H1 (cell line): Measurements from ENCODE around the gene MAP3K6. TPM values are rescaled to one million over a fixed set of nuclear protein-coding genes. Genes with fewer than 3 reads are reported as not detected.

Experiments
- CTCF ChIA-PET: fragments of 300-600 bp; sonication (Branson Sonifier 250); formaldehyde crosslinking; loops from one replicate; lab custom pipeline; 2021; ENCODE audit not compliant: partially characterized antibody; lab: Charles Lee
- POLR2A ChIA-PET: fragments of 300-600 bp; sonication (Branson Sonifier 250); formaldehyde crosslinking; loops from one replicate; lab custom pipeline; 2021; ENCODE audit warnings: inconsistent platforms; ENCODE audit not compliant: partially characterized antibody; lab: Charles Lee
- DNase-seq, 2 experiments: peaks; one replicate each; pipeline versions ENCODE4 v3.0.0 to v3.0.0-alpha.2; 2010 to 2022; ENCODE audit warnings: low spot score in 2 of 2, low read depth in 1 of 2, mixed read lengths in 1 of 2
- FAIRE-seq: peaks from 2 replicates; lab custom pipeline; 2011; peaks lifted over from hg19 to GRCh38; lab: Jason Lieb, UNC
- H2AFZ ChIP-seq: 2 replicates; pipeline ENCODE4 v1.8.1; 2012; ENCODE audit warnings: low read length, inconsistent platforms
- H2AK5ac ChIP-seq: 2 replicates; pipeline ENCODE4 v1.6.1; 2013; ENCODE audit warnings: low read depth, low read length
- H2BK120ac ChIP-seq: replicated peaks from 2 replicates; pipeline ENCODE3; 2013; ENCODE audit warnings: low read depth, low read length, inconsistent platforms
- H2BK12ac ChIP-seq: 2 replicates; pipeline ENCODE4 v1.6.1; 2013; ENCODE audit warnings: low read depth, low read length
- H2BK15ac ChIP-seq: 2 replicates; pipeline ENCODE4 v1.6.1; 2013; ENCODE audit warnings: low read length
- H2BK20ac ChIP-seq: 2 replicates; pipeline ENCODE4 v1.6.1; 2013; ENCODE audit warnings: low read length
- H2BK5ac ChIP-seq: 2 replicates; pipeline ENCODE4 v1.6.1; 2013; ENCODE audit warnings: low read depth, low read length
- H3K14ac ChIP-seq: 2 replicates; pipeline ENCODE4 v1.6.1; 2013; ENCODE audit warnings: inconsistent platforms; ENCODE audit not compliant: insufficient read length
- H3K18ac ChIP-seq: 2 replicates; pipeline ENCODE4 v1.6.1; 2013; ENCODE audit warnings: low read length; ENCODE audit errors: extremely low read depth
- H3K23ac ChIP-seq: 2 replicates; pipeline ENCODE4 v1.6.1; 2013; ENCODE audit warnings: inconsistent platforms; ENCODE audit not compliant: insufficient read length
- H3K23me2 ChIP-seq: 2 replicates; pipeline ENCODE4 v1.6.1; 2013; ENCODE audit warnings: low read depth, low read length
- H3K27ac ChIP-seq: 2 replicates; pipeline ENCODE4 v1.6.1; 2011; ENCODE audit warnings: low read depth, low read length, inconsistent platforms
- H3K27me3 ChIP-seq, 4 experiments: replicated peaks in 1 of 4; 1 replicate in 1 of 4; 2 replicates in 3 of 4; pipeline versions ENCODE4 v1.6.1 to v1.8.1; 2011 to 2013; ENCODE audit warnings: low read length in 3 of 4, mild to moderate bottlenecking in 3 of 4, inconsistent platforms in 2 of 4, mixed read lengths in 2 of 4, moderate library complexity in 1 of 4; ENCODE audit not compliant: control insufficient read depth in 3 of 4, insufficient read depth in 3 of 4; ENCODE audit errors: extremely low read depth in 1 of 4
- H3K36me3 ChIP-seq, 4 experiments: 2 replicates each; pipeline versions ENCODE4 v1.6.1 to v1.8.1; 2011 to 2013; ENCODE audit warnings: mild to moderate bottlenecking in 4 of 4, low read length in 3 of 4, moderate library complexity in 2 of 4, control low read depth in 1 of 4, inconsistent platforms in 1 of 4; ENCODE audit not compliant: insufficient read depth in 4 of 4, control insufficient read depth in 2 of 4
- H3K4ac ChIP-seq: replicated peaks from 2 replicates; pipeline ENCODE3; 2013; ENCODE audit warnings: low read length, low read depth, mixed read lengths, inconsistent platforms; ENCODE audit not compliant: insufficient read length
- H3K4me1 ChIP-seq, 4 experiments: replicated peaks in 1 of 4; 1 replicate in 1 of 4; 2 replicates in 3 of 4; pipeline versions ENCODE4 v1.6.1 to v1.8.1; 2011 to 2013; ENCODE audit warnings: low read length in 3 of 4, inconsistent platforms in 2 of 4, mixed read lengths in 1 of 4; ENCODE audit not compliant: insufficient read depth in 4 of 4, control insufficient read depth in 3 of 4
- H3K4me2 ChIP-seq, 2 experiments: 2 replicates each; pipeline versions ENCODE4 v1.6.1 to v1.8.1; 2011 to 2013; ENCODE audit warnings: low read depth in 2 of 2, low read length in 2 of 2, control low read depth in 1 of 2, inconsistent platforms in 1 of 2, mild to moderate bottlenecking in 1 of 2; ENCODE audit not compliant: insufficient read depth in 1 of 2
- H3K4me3 ChIP-seq, 4 experiments: fragments of 200-600, 300-600 bp in 1 of 4; sonication (generic), shearing (Covaris generic), sonication (Bioruptor Twin) in 1 of 4; 2 replicates each; pipeline versions ENCODE4 v1.5.1 to v1.8.1; 2011 to 2016; ENCODE audit warnings: low read length in 4 of 4, low read depth in 3 of 4, control low read depth in 2 of 4, inconsistent platforms in 2 of 4, mild to moderate bottlenecking in 2 of 4, mixed read lengths in 1 of 4, moderate library complexity in 1 of 4; ENCODE audit not compliant: insufficient read depth in 2 of 4; ENCODE audit errors: extremely low read depth in 1 of 4
- H3K56ac ChIP-seq: replicated peaks from 2 replicates; pipeline ENCODE3; 2013; ENCODE audit warnings: low read depth, mild to moderate bottlenecking, mixed read lengths, low read length, inconsistent platforms; ENCODE audit not compliant: insufficient read length
- H3K79me1 ChIP-seq: 2 replicates; pipeline ENCODE4 v1.6.1; 2013; ENCODE audit warnings: low read depth, low read length, control low read depth
- H3K79me2 ChIP-seq, 2 experiments: 2 replicates each; pipeline versions ENCODE4 v1.6.1 to v1.8.1; 2012 to 2013; ENCODE audit warnings: low read length in 2 of 2, mild to moderate bottlenecking in 2 of 2, inconsistent platforms in 1 of 2; ENCODE audit not compliant: insufficient read depth in 2 of 2, control insufficient read depth in 1 of 2
- H3K9ac ChIP-seq, 4 experiments: replicated peaks in 1 of 4; 1 replicate in 1 of 4; 2 replicates in 3 of 4; pipeline versions ENCODE4 v1.6.1 to v1.8.1; 2011 to 2013; ENCODE audit warnings: low read depth in 3 of 4, low read length in 3 of 4, control low read depth in 2 of 4, mild to moderate bottlenecking in 2 of 4, moderate library complexity in 2 of 4, inconsistent platforms in 1 of 4; ENCODE audit errors: extremely low read depth in 1 of 4
- H3K9me3 ChIP-seq, 2 experiments: 2 replicates each; pipeline versions ENCODE4 v1.6.1 to v1.8.1; 2012 to 2013; ENCODE audit warnings: mild to moderate bottlenecking in 2 of 2, moderate library complexity in 2 of 2, control low read depth in 1 of 2, inconsistent platforms in 1 of 2, low read depth in 1 of 2, low read length in 1 of 2, mixed read lengths in 1 of 2; ENCODE audit not compliant: insufficient read depth in 2 of 2
- H4K20me1 ChIP-seq, 2 experiments: replicated peaks in 1 of 2; 2 replicates each; pipeline versions ENCODE3 to v1.8.1; 2011 to 2013; ENCODE audit warnings: inconsistent platforms in 2 of 2, low read length in 2 of 2, mild to moderate bottlenecking in 1 of 2; ENCODE audit not compliant: insufficient read depth in 2 of 2, control insufficient read depth in 1 of 2
- H4K5ac ChIP-seq: 2 replicates; pipeline ENCODE4 v1.6.1; 2013; ENCODE audit warnings: low read length, low read depth, mixed read lengths, inconsistent platforms; ENCODE audit not compliant: insufficient read length
- H4K8ac ChIP-seq: 2 replicates; pipeline ENCODE4 v1.8.0; 2013; ENCODE audit warnings: mild to moderate bottlenecking, moderate library complexity, low read length, inconsistent platforms; ENCODE audit not compliant: insufficient read depth; ENCODE audit errors: extremely low read depth
- H4K91ac ChIP-seq: replicated peaks from 2 replicates; pipeline ENCODE3; 2013; ENCODE audit warnings: low read length, mixed read lengths, inconsistent platforms; ENCODE audit not compliant: insufficient read length
- BACH1 ChIP-seq: IDR thresholded peaks from 2 replicates; pipeline ENCODE4 v1.6.1; 2012; ENCODE audit warnings: low read length, improper control_type of control experiment
- BCL11A ChIP-seq, 2 experiments: IDR thresholded peaks; one replicate each; pipeline ENCODE4 v1.6.1; 2011; ENCODE audit warnings: low read depth in 2 of 2, low read length in 2 of 2, mild to moderate bottlenecking in 2 of 2
- CEBPB ChIP-seq: IDR thresholded peaks from 2 replicates; pipeline ENCODE4 v1.6.1; 2012; ENCODE audit warnings: low read depth, low read length
- CHD1 ChIP-seq: IDR thresholded peaks from 2 replicates; pipeline ENCODE4 v1.6.1; 2012; ENCODE audit warnings: low read depth, low read length, improper control_type of control experiment
- CTCF ChIP-seq, 3 experiments: IDR thresholded peaks; 1 replicate in 2 of 3; 2 replicates in 1 of 3; pipeline versions ENCODE4 v1.5.1 to v1.6.1; 2011; ENCODE audit warnings: low read length in 3 of 3, mild to moderate bottlenecking in 3 of 3, inconsistent platforms in 2 of 3, low read depth in 1 of 3, moderate library complexity in 1 of 3; ENCODE audit not compliant: insufficient read depth in 1 of 3; ENCODE audit errors: control extremely low read depth in 1 of 3
- MAFK ChIP-seq: IDR thresholded peaks from 2 replicates; pipeline ENCODE4 v1.6.1; 2012; ENCODE audit warnings: low read depth, mild to moderate bottlenecking, improper control_type of control experiment, low read length
- POLR2A ChIP-seq, 2 experiments: IDR thresholded peaks; 1 replicate in 1 of 2; 2 replicates in 1 of 2; pipeline ENCODE4 v1.6.1; 2011; ENCODE audit warnings: low read depth in 2 of 2, low read length in 2 of 2, mild to moderate bottlenecking in 2 of 2; ENCODE audit errors: control extremely low read depth in 1 of 2
- SRF ChIP-seq: IDR thresholded peaks from 2 replicates; pipeline ENCODE4 v1.6.1; 2011; ENCODE audit warnings: mild to moderate bottlenecking, low read depth, low read length, moderate library complexity
- YY1 ChIP-seq: IDR thresholded peaks from 2 replicates; pipeline ENCODE4 v1.6.1; 2011; ENCODE audit warnings: low read depth, mild to moderate bottlenecking, low read length
- WGBS, 2 experiments: shearing (Covaris generic) in 1 of 2; methylation state at CpG; one replicate each; pipeline versions ENCODE4 v1.1.6 to v1.1.7; 2013 to 2015; ENCODE audit warnings: low lambda C conversion rate in 2 of 2, mixed read lengths in 2 of 2, inconsistent platforms in 1 of 2, low coverage in 1 of 2, missing lambda C conversion rate in 1 of 2; ENCODE audit not compliant: insufficient replicate concordance in 2 of 2, insufficient coverage in 1 of 2, insufficient read length in 1 of 2; ENCODE audit errors: extremely low coverage in 1 of 2, missing lambda C conversion rate in 1 of 2; 5-methylcytosine and 5-hydroxymethylcytosine counted together
- polyA plus RNA-seq, 7 experiments: library from polyadenylated mRNA; depleted of rRNA in 3 of 7; stranded (reverse) in 5 of 7; unstranded in 2 of 7; fragments of >200 nt in 5 of 7; fragments of 200-250 nt in 2 of 7; gene quantifications; 1 replicate in 5 of 7; 2 replicates in 1 of 7; 4 replicates in 1 of 7; pipeline versions ENCODE4 v1.2.1 to v1.2.3, GENCODE V29; 2011 to 2013; ENCODE audit warnings: missing spikeins in 2 of 7, mixed read lengths in 2 of 7
- total RNA-seq: library from RNA; stranded (reverse); fragmentation: NEBNext Ultra II Directional; extraction: Animal tissue kit (Norgen Biotek cat#: 25700); gene quantifications from 2 replicates; pipeline ENCODE4 v1.2.1, GENCODE V29; 2021
- TF ChIP-seq, protein P1 (sequence below): IDR thresholded peaks from 2 replicates; pipeline ENCODE4 v1.6.1; 2012; ENCODE audit warnings: inconsistent platforms

The MAP3K6 gene
- total and polyA plus RNA-seq, 2 of the 8 experiments (the other 6 are each of a cell fraction or from before 2014, with no cell fraction given) = 7.4 to 7.6 TPM

GRCh38 chr1:27346991-27347624, 19.7 kb downstream of the MAP3K6 start:
- DNase-seq = no peak
- H4K91ac ChIP-seq = no peak overlapping the region
- H3K18ac ChIP-seq = no peak overlapping the region
- no peak overlapping the region for H3K27ac ChIP-seq
- H3K4me1 ChIP-seq = peaks cover 0 to 32% (median 20%) of the 10 kb centered on the region in 4 experiments; a peak in 6 of 7 replicates
- no peak overlapping the region for H3K4me2 ChIP-seq
- H3K36me3 ChIP-seq = 0 out of 8 replicates have a peak, but pooled peaks cover 0 to 3% (median 0%) of the 10 kb centered on the region in 4 experiments
- no peak overlapping the region for H3K9ac ChIP-seq
- H3K9me3 ChIP-seq = no peaks in the 10 kb centered on the region
- peaks cover 0 to 9% of the 10 kb centered on the region in 2 experiments for H4K20me1 ChIP-seq
- H3K14ac ChIP-seq = no peak overlapping the region
- no peak overlapping the region; the same call in 1 of the 2 replicates for H2AK5ac ChIP-seq
- ChIA-PET CTCF (interaction anchor here (0.6 to 6.6 kb wide), 11 partner anchors 9 to 206 kb away, joined by 3 to 75 read pairs (median 5); no protein-coding TSS in a partner anchor), POLR2A (interaction anchor here (0.6 to 1.2 kb wide), 4 partner anchors 13 to 46 kb away, joined by 3 to 5 read pairs (median 3); no protein-coding TSS in a partner anchor)
- no peak overlapping the region for H3K23ac ChIP-seq
- H2BK20ac ChIP-seq = no peak overlapping the region
- no peak overlapping the region for H2BK120ac ChIP-seq
- H3K27me3 ChIP-seq = peaks cover 0 to 8% (median 7%) of the 10 kb centered on the region in 4 experiments; a peak in 6 of 7 replicates
- H3K4ac ChIP-seq = no peak overlapping the region
- peaks cover 0 to 4% of the 10 kb centered on the region in 2 experiments; a peak in 1 of 4 replicates for H3K79me2 ChIP-seq
- no peak overlapping the region for H3K4me3 ChIP-seq
- H3K79me1 ChIP-seq = no peaks in the 10 kb centered on the region
- no peak overlapping the region for H4K8ac ChIP-seq
- 88% methylated on average over 14 of the region's 14 CpGs; no CpG with 5 or more reads in 1 of the 2 experiments for WGBS, 2 experiments
- H2AFZ ChIP-seq = no peak overlapping the region
- H2BK5ac ChIP-seq = no peak overlapping the region
- H3K56ac ChIP-seq = no peak overlapping the region
- H2BK12ac ChIP-seq = no peak overlapping the region
- H3K23me2 ChIP-seq = peaks cover 26% of the 10 kb centered on the region
- no peak for FAIRE-seq
- no peak overlapping the region for H2BK15ac ChIP-seq
- no peak overlapping the region for H4K5ac ChIP-seq
- no peak for TF ChIP-seq YY1
- TF ChIP-seq CEBPB = no peak
- no peak for TF ChIP-seq BCL11A (IDR thresholded peaks at IDR 0.05; ENCODE audit: low read depth in 2 of 2, low read length in 2 of 2)
- TF ChIP-seq MAFK = no peak
- TF ChIP-seq CTCF (IDR thresholded peaks at IDR 0.05; ENCODE audit: control extremely low read depth in 1 of 3, insufficient read depth in 1 of 3, low read depth in 1 of 3, low read length in 3 of 3) = no peak
- TF ChIP-seq, protein P1, sequence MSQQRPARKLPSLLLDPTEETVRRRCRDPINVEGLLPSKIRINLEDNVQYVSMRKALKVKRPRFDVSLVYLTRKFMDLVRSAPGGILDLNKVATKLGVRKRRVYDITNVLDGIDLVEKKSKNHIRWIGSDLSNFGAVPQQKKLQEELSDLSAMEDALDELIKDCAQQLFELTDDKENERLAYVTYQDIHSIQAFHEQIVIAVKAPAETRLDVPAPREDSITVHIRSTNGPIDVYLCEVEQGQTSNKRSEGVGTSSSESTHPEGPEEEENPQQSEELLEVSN = no peak
- no peak for TF ChIP-seq CHD1
- TF ChIP-seq BACH1 = no peak
- TF ChIP-seq SRF = no peak
- no peak for TF ChIP-seq POLR2A (IDR thresholded peaks at IDR 0.05; ENCODE audit: control extremely low read depth in 1 of 2, low read depth in 2 of 2, low read length in 2 of 2)
